ENCODE measurements around the gene NWD2. TPM values are rescaled to one million over a fixed set of nuclear protein-coding genes. Genes with fewer than 3 reads are reported as not detected.

Gene NWD2
- total RNA-seq, 4 donors from 2014 or later: 0.16 to 2.1 (median 0.61) TPM

- Histone ChIP-seq H3K4me3 (no peak overlapping the region), H3K4me1 (peaks cover 2% of the 10 kb centered on the region), H3K9me3 (no peaks in the 10 kb centered on the region), H3K27ac (no peak overlapping the region), H3K27me3 (no peaks in the 10 kb centered on the region), H3K36me3 (no peaks in the 10 kb centered on the region)
- no peak for DNase-seq (ENCODE audit: low spot score in 2 of 2)
- TF ChIP-seq POLR2A (IDR thresholded peaks at IDR 0.05) (no peak), EP300 (IDR thresholded peaks at IDR 0.05) (no peak), CTCF (IDR thresholded peaks at IDR 0.05) (no peak), POLR2AphosphoS5 (IDR thresholded peaks at IDR 0.05) (no peak)
Observed at GRCh38 chr4:37429906-37430305, 185.4 kb downstream of the NWD2 start.

GRCh38 chr4:37430718-37431416 is 186.3 kb downstream of the NWD2 start:
- no peaks in the 10 kb centered on the region for H3K36me3 ChIP-seq
- H3K27ac ChIP-seq: no peak overlapping the region
- no peaks in the 10 kb centered on the region for H3K27me3 ChIP-seq
- TF ChIP-seq EP300 (IDR thresholded peaks at IDR 0.05) (no peak), CTCF (IDR thresholded peaks at IDR 0.05) (no peak), POLR2AphosphoS5 (IDR thresholded peaks at IDR 0.05) (no peak), POLR2A (IDR thresholded peaks at IDR 0.05) (no peak)
- no peak for DNase-seq (ENCODE audit: low spot score in 2 of 2)
- peaks cover 2% of the 10 kb centered on the region for H3K4me1 ChIP-seq
- no peaks in the 10 kb centered on the region for H3K9me3 ChIP-seq
- 82% methylated on average over 3 of the region's 3 CpGs for WGBS
- H3K4me3 ChIP-seq: no peak overlapping the region

GRCh38 chr4:37431417-37431743 is 186.8 kb downstream of the NWD2 start:
- no peak for TF ChIP-seq POLR2AphosphoS5 (IDR thresholded peaks at IDR 0.05)
- no peak for TF ChIP-seq EP300 (IDR thresholded peaks at IDR 0.05)
- no peak overlapping the region for H3K4me3 ChIP-seq
- H3K27ac ChIP-seq: no peak overlapping the region
- DNase-seq (ENCODE audit: low spot score in 2 of 2): no peak
- no peaks in the 10 kb centered on the region for H3K36me3 ChIP-seq
- H3K9me3 ChIP-seq: no peaks in the 10 kb centered on the region
- WGBS: 37% methylated on average over 1 of the region's 1 CpG
- no peaks in the 10 kb centered on the region for H3K27me3 ChIP-seq
- H3K4me1 ChIP-seq: peaks cover 2% of the 10 kb centered on the region

GRCh38 chr4:37434469-37434868 is 189.9 kb downstream of the NWD2 start:
- peaks cover 13% of the 10 kb centered on the region for H3K4me1 ChIP-seq
- no peak overlapping the region for H3K4me3 ChIP-seq
- no peaks in the 10 kb centered on the region for H3K9me3 ChIP-seq
- H3K36me3 ChIP-seq: no peaks in the 10 kb centered on the region
- TF ChIP-seq CTCF (IDR thresholded peaks at IDR 0.05) (no peak), EP300 (IDR thresholded peaks at IDR 0.05) (no peak), POLR2A (IDR thresholded peaks at IDR 0.05) (no peak), POLR2AphosphoS5 (IDR thresholded peaks at IDR 0.05) (no peak)
- no peak overlapping the region for H3K27ac ChIP-seq
- 38% methylated on average over 3 of the region's 3 CpGs for WGBS
- DNase-seq (ENCODE audit: low spot score in 2 of 2): no peak
- H3K27me3 ChIP-seq: no peaks in the 10 kb centered on the region

GRCh38 chr4:37436546-37436945 is 192.0 kb downstream of the NWD2 start:
- 83% methylated on average over 1 of the region's 1 CpG for WGBS
- DNase-seq (ENCODE audit: low spot score in 2 of 2): no peak
- Histone ChIP-seq H3K36me3 (no peaks in the 10 kb centered on the region), H3K27me3 (no peaks in the 10 kb centered on the region), H3K4me1 (peaks cover 20% of the 10 kb centered on the region), H3K4me3 (no peak overlapping the region), H3K9me3 (no peaks in the 10 kb centered on the region), H3K27ac (no peak overlapping the region)
- no peak for TF ChIP-seq CTCF (IDR thresholded peaks at IDR 0.05)
- TF ChIP-seq POLR2AphosphoS5 (IDR thresholded peaks at IDR 0.05): no peak
- TF ChIP-seq EP300 (IDR thresholded peaks at IDR 0.05): no peak

GRCh38 chr4:37437163-37437562 is 192.6 kb downstream of the NWD2 start:
- no peak for DNase-seq (ENCODE audit: low spot score in 2 of 2)
- TF ChIP-seq EP300 (IDR thresholded peaks at IDR 0.05): no peak
- TF ChIP-seq CTCF (IDR thresholded peaks at IDR 0.05): no peak
- TF ChIP-seq POLR2A (IDR thresholded peaks at IDR 0.05): no peak
- TF ChIP-seq POLR2AphosphoS5 (IDR thresholded peaks at IDR 0.05): no peak
- Histone ChIP-seq H3K9me3 (no peaks in the 10 kb centered on the region), H3K4me3 (no peak overlapping the region), H3K4me1 (peaks cover 20% of the 10 kb centered on the region), H3K27me3 (no peaks in the 10 kb centered on the region), H3K27ac (no peak overlapping the region), H3K36me3 (no peaks in the 10 kb centered on the region)
- 61% methylated on average over 4 of the region's 4 CpGs for WGBS
